ENCODE data around the gene RBM4B. TPM values are rescaled to one million over a fixed set of nuclear protein-coding genes. Genes with fewer than 3 reads are reported as not detected.

Gene RBM4B
- total and polyA plus RNA-seq, 2 of the 13 experiments (the other 11 are each of a cell fraction or from before 2014, with no cell fraction given): 25.8 to 32.4 TPM

- TF ChIP-seq NR2C2 (CRISPR knock-in tag; IDR thresholded peaks at IDR 0.05; ENCODE audit: borderline replicate concordance) (peak; percentile 70), SNRNP70 (IDR thresholded peaks at IDR 0.05; ENCODE audit: low read depth, low read length) (no peak), PRDM10 (CRISPR knock-in tag; IDR thresholded peaks at IDR 0.05; ENCODE audit: low read depth) (no peak; the same call in 1 of the 2 replicates), BRCA1 (CRISPR knock-in tag; IDR thresholded peaks at IDR 0.05) (no peak), ZNF230 (CRISPR knock-in tag; IDR thresholded peaks at IDR 0.05) (0 out of 2 replicates have a peak, but pooled peaks have one; percentile 34), LBX2 (CRISPR knock-in tag; IDR thresholded peaks at IDR 0.05; ENCODE audit: borderline replicate concordance) (peak; percentile 14; the same call in 1 of the 2 replicates), MBD4 (IDR thresholded peaks at IDR 0.05; ENCODE audit: borderline replicate concordance, low read length) (no peak), ZNF317 (CRISPR knock-in tag; IDR thresholded peaks at IDR 0.05) (0 out of 2 replicates have a peak, but pooled peaks have one; percentile 27), MEIS1 (CRISPR knock-in tag; IDR thresholded peaks at IDR 0.05; ENCODE audit: borderline replicate concordance) (no peak), SALL1 (CRISPR knock-in tag; IDR thresholded peaks at IDR 0.05) (peak; percentile 54; the same call in 1 of the 2 replicates), ZSCAN9 (CRISPR knock-in tag; IDR thresholded peaks at IDR 0.05; ENCODE audit: borderline replicate concordance) (no peak; the same call in 1 of the 2 replicates), REST (IDR thresholded peaks at IDR 0.05; ENCODE audit: borderline replicate concordance in 1 of 2, low read depth in 1 of 2, low read length in 2 of 2) (no peak), NONO (IDR thresholded peaks at IDR 0.05) (no peak), NONO (CRISPR knock-in tag; conservative IDR thresholded peaks at IDR 0.05) (no peak; the same call in none of the 2 replicates)
Measured at GRCh38 chr11:66677599-66678375, at the start of gene RBM4B (continued).

Measured in HepG2 (cell line).